HepG2 (cell line): Measurements from ENCODE around the gene IL1RAPL2. TPM values are rescaled to one million over a fixed set of nuclear protein-coding genes. Genes with fewer than 3 reads are reported as not detected.

ENCODE experiments used
- ATAC-seq: fragments of 200-7000 bp; cut with Tn5 transposase; 3 replicates; pipeline ENCODE4 v1.9.1; 2020; ENCODE audit warnings: mild to moderate bottlenecking, moderate library complexity
- BruUV-seq: library from RNA; stranded (reverse); fragments of 400-500 nt; replicated peaks from 2 replicates; lab custom pipeline; 2021; lab: Mats Ljungman, UMichigan
- CTCF ChIA-PET: fragments of 300-600 bp; formaldehyde crosslinking; extraction: SDS; loops from one replicate; lab custom pipeline; 2021; ENCODE audit warnings: low total read pairs, inconsistent platforms, low intra/inter-chr PET ratio; lab: Yijun Ruan, JAX
- POLR2A ChIA-PET: fragments of 350-600 bp; sonication (Branson Sonifier 250); formaldehyde crosslinking; loops from one replicate; lab custom pipeline; 2020; ENCODE audit warnings: antibody characterized with exemption, inconsistent platforms; lab: Yijun Ruan, JAX
- DNase-seq: peaks from one replicate; pipeline ENCODE4 v3.0.0-alpha.2; 2015; ENCODE audit warnings: low spot score
- FAIRE-seq: peaks from 3 replicates; lab custom pipeline; 2011; peaks lifted over from hg19 to GRCh38; lab: Jason Lieb, UNC
- H2AFZ ChIP-seq: one replicate; pipeline ENCODE4 v1.6.1; 2011; ENCODE audit warnings: low read length, inconsistent platforms
- H3K27ac ChIP-seq: fragments of 300-600 bp; 3 replicates; pipeline ENCODE4 v1.8.0; 2011; ENCODE audit warnings: mixed run types, mild to moderate bottlenecking, mixed read lengths, low read length, inconsistent platforms; ENCODE audit not compliant: insufficient read depth; ENCODE audit errors: extremely low read length
- H3K27me3 ChIP-seq, 2 experiments: fragments of 200-600 bp in 1 of 2; 2 replicates in 1 of 2; 3 replicates in 1 of 2; pipeline versions ENCODE4 v1.6.0 to v1.8.0; 2011; ENCODE audit warnings: low read length in 2 of 2, mild to moderate bottlenecking in 2 of 2, moderate library complexity in 2 of 2, inconsistent platforms in 1 of 2; ENCODE audit not compliant: insufficient read depth in 2 of 2, control insufficient read depth in 1 of 2
- H3K36me3 ChIP-seq, 2 experiments: fragments of 200-600 bp in 1 of 2; replicated peaks in 1 of 2; 2 replicates in 1 of 2; 3 replicates in 1 of 2; pipeline versions ENCODE4 v1.5.1 to v1.8.0; 2011; ENCODE audit warnings: low read length in 2 of 2, inconsistent platforms in 1 of 2; ENCODE audit not compliant: insufficient read depth in 2 of 2, control insufficient read depth in 1 of 2
- H3K4me1 ChIP-seq: 2 replicates; pipeline ENCODE4 v1.5.1; 2012; ENCODE audit warnings: low read length, inconsistent platforms; ENCODE audit not compliant: insufficient read depth
- H3K4me2 ChIP-seq: 2 replicates; pipeline ENCODE4 v1.6.0; 2011; ENCODE audit warnings: low read depth, low read length, inconsistent platforms
- H3K4me3 ChIP-seq, 3 experiments: fragments of 200-600 bp in 1 of 3; sonication (generic), shearing (Covaris generic) in 1 of 3; replicated peaks in 1 of 3; 2 replicates each; pipeline ENCODE4 v1.5.1; 2011 to 2016; ENCODE audit warnings: low read length in 3 of 3, inconsistent platforms in 2 of 3, low read depth in 2 of 3, mild to moderate bottlenecking in 2 of 3, control low read depth in 1 of 3, mixed read lengths in 1 of 3; ENCODE audit not compliant: insufficient read depth in 1 of 3
- H3K79me2 ChIP-seq: one replicate; pipeline ENCODE4 v1.6.1; 2011; ENCODE audit warnings: low read length, inconsistent platforms; ENCODE audit not compliant: insufficient read depth
- H3K9ac ChIP-seq: 2 replicates; pipeline ENCODE4 v1.6.0; 2011; ENCODE audit warnings: mild to moderate bottlenecking, low read depth, low read length, inconsistent platforms; ENCODE audit not compliant: insufficient read depth
- H3K9me3 ChIP-seq: 2 replicates; pipeline ENCODE4 v1.5.1; 2012; ENCODE audit warnings: mild to moderate bottlenecking, low read length
- H4K20me1 ChIP-seq: 2 replicates; pipeline ENCODE4 v1.6.0; 2011; ENCODE audit warnings: inconsistent platforms, mild to moderate bottlenecking, low read length, moderate library complexity; ENCODE audit not compliant: insufficient read depth
- CHD2 ChIP-seq: IDR thresholded peaks from 2 replicates; pipeline ENCODE4 v1.6.1; 2011; ENCODE audit warnings: low read depth, low read length, improper control_type of control experiment
- KLF11 ChIP-seq: IDR thresholded peaks from 2 replicates; pipeline ENCODE4 v1.6.1; 2016; ENCODE audit warnings: missing compliant biosample characterization
- PBX3 ChIP-seq: sonication (generic); formaldehyde crosslinking; IDR thresholded peaks from 2 replicates; pipeline ENCODE4 v1.8.1; 2023; ENCODE audit warnings: missing genetic modification reagents, inconsistent platforms, borderline replicate concordance
- RXRB ChIP-seq: IDR thresholded peaks from 2 replicates; pipeline ENCODE4 v1.6.1; 2016; ENCODE audit warnings: borderline replicate concordance, missing genetic modification reagents, missing compliant biosample characterization
- SIX1 ChIP-seq: sonication (generic); formaldehyde crosslinking; IDR thresholded peaks from 2 replicates; pipeline ENCODE4 v1.4.0; 2020; ENCODE audit warnings: missing genetic modification reagents, borderline replicate concordance
- ZKSCAN1 ChIP-seq: fragments of 150-350 bp; IDR thresholded peaks from 2 replicates; pipeline ENCODE4 v1.6.1; 2014; ENCODE audit warnings: low read length
- ZNF253 ChIP-seq: sonication (generic); formaldehyde crosslinking; IDR thresholded peaks from 2 replicates; pipeline ENCODE4 v1.8.0; 2022; ENCODE audit warnings: mild to moderate bottlenecking, missing genetic modification reagents, borderline replicate concordance
- WGBS: methylation state at CpG from one replicate; pipeline ENCODE4 v1.1.6; 2017; ENCODE audit warnings: low lambda C conversion rate; 5-methylcytosine and 5-hydroxymethylcytosine counted together
- in situ Hi-C: cut with HindIII; loops from 2 replicates; pipeline ENCODE4 v1.10.0; 2017; ENCODE audit warnings: low pct_unique_long_range_greater_than_20kb; ENCODE audit not compliant: extremely low pct_ligation_motif_present
- intact Hi-C: fragments of 100-400 bp; cut with micrococcal nuclease; formaldehyde crosslinking; loops from one replicate; pipeline ENCODE4 v1.10.0; 2022; ENCODE audit not compliant: unreplicated experiment
- polyA plus RNA-seq, 8 experiments: library from polyadenylated mRNA; depleted of rRNA in 3 of 8; stranded (reverse) in 7 of 8; unstranded in 1 of 8; fragments of >200 nt; fragmentation: Illumina TruSeq in 4 of 8; extraction: Trizol in 4 of 8; gene quantifications; 2 replicates each; pipeline versions ENCODE4 v1.2.1 to v1.2.3, GENCODE V29; 2011 to 2016; ENCODE audit warnings: low read depth in 4 of 8, missing spikeins in 1 of 8, mixed read lengths in 1 of 8; ENCODE audit not compliant: insufficient read depth in 1 of 8
- total RNA-seq, 5 experiments: library from RNA; depleted of rRNA; stranded (reverse); fragments of >200 nt; fragmentation: Illumina TruSeq; extraction: Trizol; gene quantifications; 2 replicates each; pipeline ENCODE4 v1.2.3, GENCODE V29; 2016; ENCODE audit warnings: low read depth in 1 of 5
- TF ChIP-seq, protein P1 (sequence below): sonication (generic); formaldehyde crosslinking; IDR thresholded peaks from 2 replicates; pipeline ENCODE4 v1.4.0; 2020; ENCODE audit warnings: missing genetic modification reagents

Gene IL1RAPL2
- total and polyA plus RNA-seq, 2 of the 13 experiments (the other 11 are each of a cell fraction or from before 2014, with no cell fraction given), result not detected

GRCh38 chrX:104679175-104679574, 113.2 kb downstream of the IL1RAPL2 start (continued):
- TF ChIP-seq, protein P1, sequence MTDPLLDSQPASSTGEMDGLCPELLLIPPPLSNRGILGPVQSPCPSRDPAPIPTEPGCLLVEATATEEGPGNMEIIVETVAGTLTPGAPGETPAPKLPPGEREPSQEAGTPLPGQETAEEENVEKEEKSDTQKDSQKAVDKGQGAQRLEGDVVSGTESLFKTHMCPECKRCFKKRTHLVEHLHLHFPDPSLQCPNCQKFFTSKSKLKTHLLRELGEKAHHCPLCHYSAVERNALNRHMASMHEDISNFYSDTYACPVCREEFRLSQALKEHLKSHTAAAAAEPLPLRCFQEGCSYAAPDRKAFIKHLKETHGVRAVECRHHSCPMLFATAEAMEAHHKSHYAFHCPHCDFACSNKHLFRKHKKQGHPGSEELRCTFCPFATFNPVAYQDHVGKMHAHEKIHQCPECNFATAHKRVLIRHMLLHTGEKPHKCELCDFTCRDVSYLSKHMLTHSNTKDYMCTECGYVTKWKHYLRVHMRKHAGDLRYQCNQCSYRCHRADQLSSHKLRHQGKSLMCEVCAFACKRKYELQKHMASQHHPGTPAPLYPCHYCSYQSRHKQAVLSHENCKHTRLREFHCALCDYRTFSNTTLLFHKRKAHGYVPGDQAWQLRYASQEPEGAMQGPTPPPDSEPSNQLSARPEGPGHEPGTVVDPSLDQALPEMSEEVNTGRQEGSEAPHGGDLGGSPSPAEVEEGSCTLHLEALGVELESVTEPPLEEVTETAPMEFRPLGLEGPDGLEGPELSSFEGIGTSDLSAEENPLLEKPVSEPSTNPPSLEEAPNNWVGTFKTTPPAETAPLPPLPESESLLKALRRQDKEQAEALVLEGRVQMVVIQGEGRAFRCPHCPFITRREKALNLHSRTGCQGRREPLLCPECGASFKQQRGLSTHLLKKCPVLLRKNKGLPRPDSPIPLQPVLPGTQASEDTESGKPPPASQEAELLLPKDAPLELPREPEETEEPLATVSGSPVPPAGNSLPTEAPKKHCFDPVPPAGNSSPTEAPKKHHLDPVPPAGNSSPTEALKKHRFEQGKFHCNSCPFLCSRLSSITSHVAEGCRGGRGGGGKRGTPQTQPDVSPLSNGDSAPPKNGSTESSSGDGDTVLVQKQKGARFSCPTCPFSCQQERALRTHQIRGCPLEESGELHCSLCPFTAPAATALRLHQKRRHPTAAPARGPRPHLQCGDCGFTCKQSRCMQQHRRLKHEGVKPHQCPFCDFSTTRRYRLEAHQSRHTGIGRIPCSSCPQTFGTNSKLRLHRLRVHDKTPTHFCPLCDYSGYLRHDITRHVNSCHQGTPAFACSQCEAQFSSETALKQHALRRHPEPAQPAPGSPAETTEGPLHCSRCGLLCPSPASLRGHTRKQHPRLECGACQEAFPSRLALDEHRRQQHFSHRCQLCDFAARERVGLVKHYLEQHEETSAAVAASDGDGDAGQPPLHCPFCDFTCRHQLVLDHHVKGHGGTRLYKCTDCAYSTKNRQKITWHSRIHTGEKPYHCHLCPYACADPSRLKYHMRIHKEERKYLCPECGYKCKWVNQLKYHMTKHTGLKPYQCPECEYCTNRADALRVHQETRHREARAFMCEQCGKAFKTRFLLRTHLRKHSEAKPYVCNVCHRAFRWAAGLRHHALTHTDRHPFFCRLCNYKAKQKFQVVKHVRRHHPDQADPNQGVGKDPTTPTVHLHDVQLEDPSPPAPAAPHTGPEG (CRISPR knock-in tag), result no peak

DNA sequence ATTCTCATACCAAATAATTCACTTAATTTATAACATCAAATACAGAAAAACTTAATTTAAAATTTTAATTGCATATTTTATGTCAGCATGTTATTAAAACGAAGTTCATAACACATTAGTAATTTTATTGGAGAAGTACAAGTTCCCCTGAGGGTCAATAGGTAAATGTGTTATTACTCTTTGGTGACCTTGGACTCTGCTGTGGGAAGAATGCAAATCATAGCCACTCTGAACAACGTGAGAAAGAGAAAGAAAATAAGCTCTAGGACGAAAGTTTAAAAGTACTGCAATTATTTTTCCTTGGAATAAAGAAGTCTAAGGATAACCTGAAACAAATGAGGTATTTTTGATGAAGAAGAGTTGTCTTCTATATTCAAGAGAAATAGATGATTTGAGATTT, 115.2 kb downstream of the IL1RAPL2 start:
- POLR2A ChIA-PET, result no interaction called here
- intact Hi-C loops (no loop called here), in situ Hi-C loops (no loop called here)
- H3K79me2 ChIP-seq, result no peaks in the 10 kb centered on the region
- H3K27ac ChIP-seq, result no peak overlapping the region
- H3K27me3 ChIP-seq, result no peaks in the 10 kb centered on the region
- no peaks in the 10 kb centered on the region for H4K20me1 ChIP-seq
- no TSS peak for BruUV-seq
- DNase-seq, result no peak
- H3K4me2 ChIP-seq, result no peak overlapping the region
- no peaks in the 10 kb centered on the region for H3K4me1 ChIP-seq
- TF ChIP-seq RXRB, result no peak
- no peak for TF ChIP-seq CHD2
- no peak for TF ChIP-seq SIX1 (CRISPR knock-in tag)
- TF ChIP-seq KLF11 (CRISPR knock-in tag), result no peak
- TF ChIP-seq ZNF253 (CRISPR knock-in tag), result no peak
- TF ChIP-seq ZKSCAN1, result no peak
- no peak for TF ChIP-seq PBX3
- no peak overlapping the region for H3K9ac ChIP-seq
- H3K4me3 ChIP-seq, result no peak overlapping the region
- H2AFZ ChIP-seq, result no peak overlapping the region
- no peak for FAIRE-seq
- ATAC-seq, result no peak
- 0% methylated on average over 3 of the region's 3 CpGs for WGBS
- CTCF ChIA-PET, result no interaction called here
- H3K36me3 ChIP-seq, result no peaks in the 10 kb centered on the region
- H3K9me3 ChIP-seq, result no peaks in the 10 kb centered on the region
